OCI-LY1 (cell line): ENCODE data around the gene PDLIM5.

Experiments
- H2AFZ ChIP-seq: fragments of 200-600 bp; sonication (generic), shearing (Covaris generic); 2 replicates; pipeline ENCODE4 v1.6.0; 2014; ENCODE audit warnings: antibody characterized with exemption, mild to moderate bottlenecking, low read length
- H3F3A ChIP-seq: fragments of 200-600 bp; sonication (generic), shearing (Covaris generic); 2 replicates; pipeline ENCODE4 v1.6.0; 2014; ENCODE audit warnings: mild to moderate bottlenecking, antibody characterized with exemption, low read length, moderate library complexity; ENCODE audit not compliant: insufficient read depth
- H3K27ac ChIP-seq: fragments of 200-600 bp; sonication (generic); 2 replicates; pipeline ENCODE4 v1.5.1; 2014; ENCODE audit warnings: low read length, mixed run types, mild to moderate bottlenecking, low read depth; ENCODE audit not compliant: poor library complexity, severe bottlenecking
- H3K27me3 ChIP-seq: fragments of 200-600 bp; sonication (generic); 2 replicates; pipeline ENCODE4 v1.6.0; 2014; ENCODE audit warnings: antibody characterized with exemption, mild to moderate bottlenecking, low read length, moderate library complexity; ENCODE audit not compliant: insufficient read depth
- H3K36me3 ChIP-seq: fragments of 200-600 bp; sonication (generic); 2 replicates; pipeline ENCODE4 v1.6.1; 2014; ENCODE audit warnings: mild to moderate bottlenecking, antibody characterized with exemption, low read length, moderate library complexity, mixed read lengths; ENCODE audit not compliant: insufficient read depth
- H3K4me1 ChIP-seq: fragments of 200-600 bp; sonication (generic); 2 replicates; pipeline ENCODE4 v1.5.1; 2014; ENCODE audit warnings: mild to moderate bottlenecking, low read length, moderate library complexity; ENCODE audit not compliant: insufficient read depth, severe bottlenecking
- H3K4me2 ChIP-seq: fragments of 200-600 bp; sonication (generic), shearing (Covaris generic); 2 replicates; pipeline ENCODE4 v1.6.1; 2014; ENCODE audit warnings: low read length
- H3K4me3 ChIP-seq: fragments of 200-600 bp; sonication (generic); 2 replicates; pipeline ENCODE4 v1.5.1; 2014; ENCODE audit warnings: low read length, low read depth, mild to moderate bottlenecking, mixed read lengths; ENCODE audit not compliant: poor library complexity, severe bottlenecking
- H3K79me2 ChIP-seq: fragments of 200-600 bp; shearing (Covaris generic); 2 replicates; pipeline ENCODE4 v1.6.1; 2016; ENCODE audit warnings: mixed run types, low read length, mixed read lengths; ENCODE audit not compliant: insufficient read depth
- H3K9ac ChIP-seq: fragments of 200-600 bp; sonication (generic), shearing (Covaris generic); 2 replicates; pipeline ENCODE4 v1.6.1; 2014; ENCODE audit warnings: mild to moderate bottlenecking, low read length, mixed read lengths
- H3K9me2 ChIP-seq: fragments of 200-600 bp; sonication (generic), shearing (Covaris generic); 2 replicates; pipeline ENCODE4 v1.6.1; 2014; ENCODE audit warnings: low read depth, mild to moderate bottlenecking, low read length, mixed read lengths
- H3K9me3 ChIP-seq: fragments of 200-600 bp; shearing (Covaris generic); 2 replicates; pipeline ENCODE4 v1.6.1; 2014; ENCODE audit warnings: low read length, mixed read lengths
- H4K20me1 ChIP-seq: fragments of 200-600 bp; sonication (generic), shearing (Covaris generic); 2 replicates; pipeline ENCODE4 v1.6.0; 2016; ENCODE audit warnings: mild to moderate bottlenecking, low read length; ENCODE audit not compliant: insufficient read depth
- CTCF ChIP-seq: fragments of 200-600 bp; sonication (generic), shearing (Covaris generic); IDR thresholded peaks from 2 replicates; pipeline ENCODE4 v1.5.1; 2017; ENCODE audit warnings: mild to moderate bottlenecking, antibody characterized with exemption, low read length, moderate library complexity, mixed read lengths
- EZH2 ChIP-seq: fragments of 200-600 bp; sonication (generic), shearing (Covaris generic); IDR thresholded peaks from 2 replicates; pipeline ENCODE4 v1.8.0; 2017; ENCODE audit warnings: borderline replicate concordance, mixed run types, mild to moderate bottlenecking, antibody characterized with exemption, low read length, moderate library complexity, mixed read lengths

The PDLIM5 gene

GRCh38 chr4:94528792-94529451 lies 77.2 kb downstream of the PDLIM5 start:
- no peaks in the 10 kb centered on the region for H3K27me3 ChIP-seq
- peaks cover 8% of the 10 kb centered on the region for H3K4me1 ChIP-seq
- no peak overlapping the region for H3K9ac ChIP-seq
- H3K9me2 ChIP-seq, result no peaks in the 10 kb centered on the region
- no peaks in the 10 kb centered on the region for H4K20me1 ChIP-seq
- H3K79me2 ChIP-seq, result no peaks in the 10 kb centered on the region
- no peaks in the 10 kb centered on the region for H3F3A ChIP-seq
- H3K9me3 ChIP-seq, result no peaks in the 10 kb centered on the region
- H2AFZ ChIP-seq, result no peak overlapping the region
- H3K4me3 ChIP-seq, result no peak overlapping the region
- TF ChIP-seq EZH2, result no peak
- no peak for TF ChIP-seq CTCF
- no peak overlapping the region for H3K4me2 ChIP-seq
- no peaks in the 10 kb centered on the region for H3K36me3 ChIP-seq
- H3K27ac ChIP-seq, result no peak overlapping the region

- TF ChIP-seq CTCF (no peak), EZH2 (no peak)
- Histone ChIP-seq H4K20me1 (no peaks in the 10 kb centered on the region), H3K9me3 (no peaks in the 10 kb centered on the region), H3K4me3 (no peak overlapping the region), H3K27ac (no peak overlapping the region), H3F3A (no peaks in the 10 kb centered on the region), H2AFZ (no peak overlapping the region), H3K36me3 (no peaks in the 10 kb centered on the region), H3K4me2 (no peak overlapping the region), H3K79me2 (no peaks in the 10 kb centered on the region), H3K27me3 (no peaks in the 10 kb centered on the region), H3K4me1 (peaks cover 20% of the 10 kb centered on the region), H3K9me2 (no peaks in the 10 kb centered on the region), H3K9ac (no peak overlapping the region)
Measured at GRCh38 chr4:94530073-94530472, 78.3 kb downstream of the PDLIM5 start.

GRCh38 chr4:94531991-94532789 lies 80.4 kb downstream of the PDLIM5 start:
- Histone ChIP-seq H3K27me3 (no peaks in the 10 kb centered on the region), H3K9ac (no peak overlapping the region), H3K4me1 (peaks cover 24% of the 10 kb centered on the region)

More at GRCh38 chr4:94531991-94532789, 80.4 kb downstream of the PDLIM5 start:
- Histone ChIP-seq H3K27ac (no peak overlapping the region), H2AFZ (no peak overlapping the region), H3K36me3 (no peaks in the 10 kb centered on the region), H3K79me2 (no peaks in the 10 kb centered on the region), H3K9me2 (no peaks in the 10 kb centered on the region), H4K20me1 (no peaks in the 10 kb centered on the region), H3K4me3 (no peak overlapping the region), H3K4me2 (no peak overlapping the region), H3K9me3 (no peaks in the 10 kb centered on the region), H3F3A (no peaks in the 10 kb centered on the region)
- TF ChIP-seq EZH2, result no peak
- TF ChIP-seq CTCF, result no peak
